HG02610 (cell line): ENCODE measurements around the gene PCDHGC5.

Experiments
- ATAC-seq: cut with Tn5 transposase; IDR thresholded peaks from one replicate; pipeline ENCODE4 v1.9.1; 2021; ENCODE audit warnings: mild to moderate bottlenecking, moderate library complexity; ENCODE audit not compliant: unreplicated experiment

Gene PCDHGC5

DNA sequence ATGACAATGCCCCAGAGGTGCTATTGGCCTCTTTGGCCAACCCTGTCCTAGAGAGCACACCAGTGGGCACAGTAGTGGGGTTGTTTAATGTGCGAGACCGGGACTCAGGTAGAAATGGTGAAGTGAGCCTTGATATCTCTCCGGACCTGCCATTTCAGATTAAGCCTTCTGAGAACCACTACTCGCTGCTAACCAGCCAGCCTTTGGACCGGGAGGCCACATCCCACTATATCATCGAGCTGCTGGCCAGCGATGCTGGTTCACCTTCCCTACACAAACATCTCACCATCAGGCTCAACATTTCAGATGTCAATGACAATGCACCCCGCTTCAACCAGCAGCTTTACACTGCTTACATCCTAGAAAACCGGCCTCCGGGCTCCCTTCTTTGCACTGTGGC lies 1.4 kb downstream of the PCDHGC5 start:
- ATAC-seq = no peak

DNA sequence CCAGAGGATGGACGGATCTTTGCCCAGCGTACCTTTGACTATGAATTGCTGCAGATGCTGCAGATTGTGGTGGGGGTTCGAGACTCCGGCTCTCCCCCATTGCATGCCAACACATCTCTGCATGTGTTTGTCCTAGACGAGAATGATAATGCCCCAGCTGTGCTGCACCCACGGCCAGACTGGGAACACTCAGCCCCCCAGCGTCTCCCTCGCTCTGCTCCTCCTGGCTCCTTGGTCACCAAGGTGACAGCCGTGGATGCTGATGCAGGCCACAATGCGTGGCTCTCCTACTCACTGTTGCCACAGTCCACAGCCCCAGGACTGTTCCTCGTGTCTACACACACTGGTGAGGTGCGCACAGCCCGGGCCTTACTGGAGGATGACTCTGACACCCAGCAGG lies 1.9 kb downstream of the PCDHGC5 start:
- ATAC-seq = no peak

DNA sequence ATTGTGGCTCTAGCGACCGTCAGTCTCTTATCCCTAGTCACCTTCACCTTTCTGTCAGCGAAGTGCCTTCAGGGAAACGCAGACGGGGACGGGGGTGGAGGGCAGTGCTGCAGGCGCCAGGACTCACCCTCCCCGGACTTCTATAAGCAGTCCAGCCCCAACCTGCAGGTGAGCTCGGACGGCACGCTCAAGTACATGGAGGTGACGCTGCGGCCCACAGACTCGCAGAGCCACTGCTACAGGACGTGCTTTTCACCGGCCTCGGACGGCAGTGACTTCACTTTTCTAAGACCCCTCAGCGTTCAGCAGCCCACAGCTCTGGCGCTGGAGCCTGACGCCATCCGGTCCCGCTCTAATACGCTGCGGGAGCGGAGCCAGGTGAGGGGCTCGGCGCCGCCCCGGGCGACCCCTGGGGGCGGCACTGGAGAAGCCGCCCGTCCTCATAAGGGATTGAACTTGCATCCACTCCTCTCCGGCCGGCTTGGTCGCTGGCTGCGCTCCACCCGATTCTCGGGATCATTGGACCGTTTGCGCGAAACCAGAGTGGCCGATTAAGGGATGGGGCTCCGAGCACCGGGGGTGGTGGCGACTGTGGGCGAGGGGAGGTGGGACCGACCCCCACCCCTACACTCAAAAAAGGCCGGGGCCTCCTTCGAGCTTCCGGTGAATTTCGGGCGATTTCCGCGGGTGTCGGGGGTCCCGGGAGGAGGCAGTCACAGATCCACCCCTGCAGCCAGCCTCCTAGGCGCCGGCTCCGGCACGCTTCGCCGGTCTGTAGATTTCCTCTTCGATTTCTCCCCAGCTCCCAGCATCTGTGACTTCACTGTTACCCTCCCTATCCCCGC lies 2.7 kb downstream of the PCDHGC5 start:
- ATAC-seq = no peak

DNA sequence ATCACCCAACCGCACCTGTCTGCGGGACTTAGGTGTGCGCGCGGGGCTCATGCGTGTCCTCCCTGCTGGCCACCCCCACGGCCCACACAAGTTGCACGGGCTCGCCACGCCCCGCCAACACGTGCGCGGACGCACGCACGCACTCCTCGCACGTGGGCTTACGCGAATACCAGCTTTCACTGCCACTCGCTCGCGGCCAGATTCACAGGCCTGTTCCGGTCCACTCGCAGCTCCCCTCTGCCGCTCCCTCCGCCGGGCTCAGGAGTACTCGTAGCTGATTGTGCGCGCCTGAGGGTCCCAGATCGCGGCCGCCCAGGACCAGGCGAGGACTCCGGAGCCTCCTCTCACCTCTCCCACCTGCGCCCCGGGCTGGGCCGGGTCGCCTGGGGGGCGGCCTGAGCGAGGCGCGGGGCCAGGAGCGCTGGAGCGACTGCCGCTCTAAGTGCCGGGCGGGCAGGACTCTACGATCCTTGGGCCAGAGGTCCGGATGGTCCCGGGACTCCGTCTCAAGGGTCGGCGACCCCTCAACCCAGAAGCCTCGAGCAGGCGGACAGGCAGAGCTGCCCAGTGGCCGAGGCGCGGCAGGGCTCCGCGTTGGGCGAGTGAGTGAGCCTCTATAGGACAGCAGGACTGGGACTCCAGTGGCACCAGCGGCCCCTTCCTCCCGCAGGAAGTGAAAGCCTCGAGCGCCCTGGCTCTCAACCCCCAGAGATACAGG lies 3.4 kb downstream of the PCDHGC5 start:
- no peak for ATAC-seq

DNA sequence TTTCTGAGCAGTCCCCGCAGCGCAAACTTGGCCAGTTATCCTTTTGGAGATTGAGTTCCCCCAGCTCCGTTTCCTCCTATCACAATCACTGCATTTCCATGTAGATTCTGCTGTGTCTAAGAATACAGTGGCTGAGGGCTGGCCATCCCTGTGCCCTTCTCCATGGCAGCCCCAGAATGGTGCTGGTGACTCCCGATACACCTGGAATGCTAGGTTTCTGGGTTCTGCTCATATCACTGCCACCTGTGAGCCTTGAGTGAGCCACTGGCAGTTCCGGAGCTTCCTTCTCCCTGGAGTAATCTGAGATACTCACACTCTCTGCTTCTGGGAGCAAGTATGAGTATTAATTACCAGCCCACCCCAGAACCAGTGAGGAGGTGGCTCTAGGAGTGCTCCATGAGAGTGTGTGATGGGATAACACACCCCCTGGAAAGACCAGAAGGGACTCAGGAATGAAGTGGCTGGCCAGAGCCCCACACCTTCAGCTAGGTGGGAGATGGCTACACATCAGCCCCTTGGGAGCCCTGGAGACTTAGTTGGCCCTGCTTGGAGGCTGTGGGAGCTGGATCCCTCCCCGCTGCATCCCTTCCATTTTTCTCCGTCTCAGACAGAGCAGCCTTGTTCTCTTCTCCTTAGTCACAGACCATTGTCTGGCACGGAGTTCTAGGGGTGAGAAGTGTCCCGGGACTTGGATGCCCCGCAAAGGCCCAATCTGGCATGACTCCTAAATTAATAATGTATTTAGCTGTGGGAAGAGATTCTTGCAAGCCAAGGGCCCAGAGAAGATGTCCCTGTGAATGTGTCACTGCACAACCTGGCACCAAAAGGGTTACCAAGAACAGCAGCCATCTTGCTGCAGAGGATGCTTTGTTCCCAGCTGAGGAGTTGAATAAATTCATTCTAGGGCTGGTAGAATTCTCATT lies 4.9 kb downstream of the PCDHGC5 start:
- ATAC-seq = no peak

DNA sequence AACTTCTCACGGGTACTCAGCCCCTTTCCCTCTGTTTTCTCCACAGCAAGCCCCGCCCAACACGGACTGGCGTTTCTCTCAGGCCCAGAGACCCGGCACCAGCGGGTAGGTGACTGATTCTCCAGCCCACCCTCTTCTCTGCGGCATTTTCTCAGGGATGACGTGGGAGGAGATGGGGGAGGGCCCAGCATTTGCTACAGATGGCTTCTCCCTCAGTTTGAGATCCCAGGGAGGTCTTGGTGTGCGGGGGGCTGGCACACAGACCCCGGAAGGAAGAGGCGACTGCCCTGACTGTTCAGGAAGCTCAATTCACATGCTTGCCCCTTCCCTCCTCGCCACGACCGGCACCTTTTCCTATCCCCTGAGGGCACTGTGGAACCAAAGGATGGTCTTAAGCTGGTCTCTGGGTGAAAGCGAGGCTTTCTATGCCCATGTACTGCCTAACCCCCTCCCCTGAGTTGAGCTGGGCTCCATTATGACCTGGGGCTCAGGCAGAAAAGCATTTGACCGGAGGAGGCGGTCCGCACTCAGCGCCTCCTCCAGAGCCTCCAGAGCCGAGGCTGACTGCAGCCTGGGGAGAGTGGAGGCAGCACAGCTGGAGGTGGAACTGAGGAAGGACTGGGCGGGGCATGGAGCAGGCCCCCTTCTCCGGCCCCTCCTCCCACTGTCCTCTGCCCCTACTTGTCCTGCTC lies 6.0 kb downstream of the PCDHGC5 start:
- no peak for ATAC-seq

DNA sequence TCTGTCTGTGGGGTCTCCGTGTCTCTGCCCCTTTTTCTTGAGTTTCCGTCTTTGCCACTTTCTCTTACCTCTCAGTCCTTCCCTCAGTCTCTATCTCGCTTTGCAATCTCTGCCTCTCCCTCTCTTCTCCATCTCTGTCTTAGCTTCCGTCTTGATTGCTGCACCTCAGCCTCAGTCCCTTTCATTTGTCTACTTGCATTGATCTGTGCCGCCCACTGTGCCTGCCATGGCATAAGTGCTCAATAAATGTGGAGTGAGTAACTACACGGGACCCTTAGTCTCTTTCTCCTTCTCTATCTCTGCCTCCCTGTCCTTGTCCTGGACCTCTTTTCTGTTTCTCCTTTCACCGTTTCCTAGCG lies 6.6 kb downstream of the PCDHGC5 start:
- no peak for ATAC-seq

DNA sequence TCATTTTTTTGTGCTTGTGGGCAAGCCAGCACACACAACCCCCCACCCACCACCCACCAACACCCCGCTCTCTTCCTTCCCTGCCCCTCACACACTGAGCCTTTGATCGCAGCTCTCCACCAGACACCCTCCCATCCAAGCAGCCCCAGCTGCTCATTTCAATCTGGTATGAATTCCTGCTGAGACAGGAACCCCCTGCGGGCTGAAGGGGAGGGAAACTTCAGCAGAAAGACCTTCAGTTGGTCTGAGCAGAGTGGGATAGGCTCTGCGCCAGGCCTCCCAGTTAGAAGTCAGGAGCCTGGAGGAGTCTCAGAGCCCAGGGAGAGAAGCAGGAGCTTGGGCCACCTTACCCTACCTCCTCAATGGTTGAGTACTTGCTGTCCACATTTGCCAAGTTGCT lies 7.2 kb downstream of the PCDHGC5 start:
- ATAC-seq = no peak

DNA sequence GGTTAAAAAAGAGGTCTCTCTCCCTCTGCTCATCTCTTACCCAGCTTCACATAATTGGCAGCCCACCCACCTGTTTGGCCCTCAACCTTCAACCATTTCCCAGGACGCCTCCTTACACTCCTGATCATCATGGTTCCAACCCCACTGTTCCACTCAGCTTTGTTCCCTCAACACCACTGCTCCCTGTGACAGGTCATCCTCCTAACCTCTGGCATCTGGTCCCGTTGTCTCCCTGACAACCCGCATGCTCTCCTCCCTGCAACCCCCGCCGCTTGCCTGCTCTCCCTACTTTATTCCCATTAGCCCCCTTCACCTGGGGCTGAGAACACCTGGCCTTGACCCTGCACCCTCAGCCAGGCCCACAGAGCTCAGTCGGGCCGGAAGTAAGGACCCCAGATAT lies 12.9 kb downstream of the PCDHGC5 start:
- ATAC-seq = no peak

DNA sequence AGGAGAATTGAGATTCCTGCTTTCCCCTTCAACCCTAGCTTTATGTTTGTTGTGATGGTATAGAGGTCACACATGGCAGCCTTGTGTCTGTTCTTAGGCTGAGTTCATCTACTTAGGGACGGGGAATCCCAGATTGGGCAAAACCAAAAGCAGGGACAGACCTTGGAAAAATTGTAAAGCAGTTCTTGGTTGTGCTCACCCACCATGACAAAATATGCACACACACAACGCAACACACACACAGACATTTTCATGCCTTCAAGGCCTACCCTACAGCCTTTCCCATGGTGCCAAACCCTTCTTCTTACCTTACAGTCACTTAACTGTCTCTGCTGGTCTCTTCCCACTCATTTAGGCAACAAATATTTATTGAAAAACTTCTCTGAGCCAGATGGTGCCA lies 14.8 kb downstream of the PCDHGC5 start:
- ATAC-seq = peak; percentile 32

DNA sequence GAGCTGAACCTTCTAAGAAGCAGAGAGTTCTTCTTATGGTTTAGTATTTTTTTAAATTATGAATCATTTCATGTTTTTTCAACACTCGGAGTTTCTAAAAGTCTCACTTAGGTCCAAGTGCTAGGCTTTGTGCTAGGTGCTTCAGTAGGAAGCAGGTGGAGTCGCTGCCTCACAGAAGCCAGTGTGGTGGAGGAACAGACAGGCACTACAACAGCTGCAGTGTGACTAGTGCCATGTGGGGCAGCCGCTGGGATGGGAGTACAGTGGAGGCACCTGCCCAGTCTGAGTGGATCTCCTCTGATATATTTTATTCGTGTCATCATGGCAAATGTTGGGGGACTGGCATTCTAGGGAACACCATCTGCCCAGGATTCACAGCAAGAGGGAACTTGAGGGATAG lies 15.3 kb downstream of the PCDHGC5 start:
- no peak for ATAC-seq

DNA sequence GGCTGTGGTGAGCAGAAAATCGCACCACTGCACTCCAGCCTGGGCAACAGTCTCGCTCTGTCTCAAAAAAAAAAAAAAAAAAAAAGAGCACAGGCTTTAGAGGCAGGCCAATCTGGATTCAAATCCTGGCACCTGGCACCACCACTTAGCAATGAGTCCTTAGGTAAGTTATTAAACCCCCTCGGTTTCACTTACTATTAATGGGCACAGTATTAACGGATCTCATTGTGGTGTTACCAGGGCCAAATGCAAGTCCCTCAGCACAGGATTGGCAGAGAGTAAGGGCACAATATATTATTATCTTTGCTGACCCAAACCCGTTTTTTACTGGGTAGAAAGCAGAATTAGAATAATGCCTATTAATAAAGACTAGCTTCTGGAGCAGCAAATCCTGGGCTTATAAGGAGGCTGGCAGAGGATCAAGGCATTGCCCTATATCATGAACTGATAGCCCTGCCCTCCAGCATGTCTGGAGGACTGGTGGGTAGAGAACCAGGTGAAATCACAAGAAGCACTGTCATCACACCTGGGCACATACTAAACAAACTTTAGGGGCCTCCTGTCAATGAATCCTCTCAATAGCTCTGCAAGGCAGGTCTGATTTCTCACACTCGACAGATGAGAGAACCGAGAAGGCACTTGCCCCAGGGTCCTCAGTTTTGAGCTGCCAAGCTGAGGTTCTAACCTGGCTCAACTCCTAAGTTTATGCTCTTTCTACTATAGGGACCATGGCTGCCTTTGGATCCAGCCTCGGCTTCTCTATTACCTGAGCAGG lies 17.7 kb downstream of the PCDHGC5 start:
- no peak for ATAC-seq

DNA sequence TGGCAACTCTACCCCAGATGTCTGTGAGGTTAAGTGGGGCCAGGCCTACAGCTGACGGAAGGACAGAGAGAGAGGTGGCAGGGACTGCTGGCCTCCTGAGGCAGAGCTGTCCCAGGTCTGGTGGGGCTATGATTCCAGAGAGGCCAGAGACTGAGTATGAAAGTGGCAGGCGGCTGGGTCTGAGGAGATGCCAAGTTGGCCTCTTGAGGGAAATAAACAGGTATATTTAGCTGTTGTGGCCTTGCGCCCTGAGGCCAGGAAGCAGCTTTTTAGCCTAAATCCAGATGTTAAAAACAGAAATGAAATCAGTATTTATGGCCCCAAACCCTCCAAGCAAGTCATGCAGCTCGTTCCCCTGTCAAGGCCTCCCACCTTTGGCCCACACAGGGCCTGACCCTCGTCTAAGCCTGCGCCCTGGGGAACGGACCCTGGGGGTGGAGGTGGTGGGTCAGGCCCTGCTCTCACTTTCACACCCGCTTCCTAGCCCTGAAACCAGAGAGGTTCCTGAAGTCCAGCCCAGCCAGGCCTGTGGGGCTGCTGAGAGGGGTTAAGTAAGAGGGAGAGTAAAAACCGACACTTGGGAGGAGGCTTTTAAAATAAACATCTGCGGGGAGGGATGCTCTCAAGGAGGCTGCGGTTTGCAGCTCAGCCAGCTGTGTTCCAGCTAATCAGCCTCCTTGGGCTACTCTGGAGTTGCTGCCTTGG lies 18.7 kb downstream of the PCDHGC5 start:
- ATAC-seq = peak; percentile 30

DNA sequence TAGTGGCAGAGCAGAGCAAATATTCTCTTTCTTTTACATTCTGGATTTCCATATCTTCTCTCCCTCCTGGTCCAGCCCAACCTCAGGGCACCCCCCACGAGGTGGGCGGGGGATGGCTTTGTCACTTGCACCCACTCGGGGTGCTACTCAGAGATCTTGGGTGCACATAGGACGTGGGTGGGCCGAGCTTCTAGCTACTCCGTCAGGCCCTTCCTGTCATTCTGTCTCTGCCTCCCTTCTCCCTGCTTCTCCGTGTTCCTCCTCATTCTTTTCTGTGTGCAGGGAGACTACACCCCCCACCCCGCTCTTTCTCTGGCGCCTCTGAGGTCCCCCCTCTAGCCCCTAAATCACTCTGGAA lies 19.5 kb downstream of the PCDHGC5 start:
- no peak for ATAC-seq

DNA sequence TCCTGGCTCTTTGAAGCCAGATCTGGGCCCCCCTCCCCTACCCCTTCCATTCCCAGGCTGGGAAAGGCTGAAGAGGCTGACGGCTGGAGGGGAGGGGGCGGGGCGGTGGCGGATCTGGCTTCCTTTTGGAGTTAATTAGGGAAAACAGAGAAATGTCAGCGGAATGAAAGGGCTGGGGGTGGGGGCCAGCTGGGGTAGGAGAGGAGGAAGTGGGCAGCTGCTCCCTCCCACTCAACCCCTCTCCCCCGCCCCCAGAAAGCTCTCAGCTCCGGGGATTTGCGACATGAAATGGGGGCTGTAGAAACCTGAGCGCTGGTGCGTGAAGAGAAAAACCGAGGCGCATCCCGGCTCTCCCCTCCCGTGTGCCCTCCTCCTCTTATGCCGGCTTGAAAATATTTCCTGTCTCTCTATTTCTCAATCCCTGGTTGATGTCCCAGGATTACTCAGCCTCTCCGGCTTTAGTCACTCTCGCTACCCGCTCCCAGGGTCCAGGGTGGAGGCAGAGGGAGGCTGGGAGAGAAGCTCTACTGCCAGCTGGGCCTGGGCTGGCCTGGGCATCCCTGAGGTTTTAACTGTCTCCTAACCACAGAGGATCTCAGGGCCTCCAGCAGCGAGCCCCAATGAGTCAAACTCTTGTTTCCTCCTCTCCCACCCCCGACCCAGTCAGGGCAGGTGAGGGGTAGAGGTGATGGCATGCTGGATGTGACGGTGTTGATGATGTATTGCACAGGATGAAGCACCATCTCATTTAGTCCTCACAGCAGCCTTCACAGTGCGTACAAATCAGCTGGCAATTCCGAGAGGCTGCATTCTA lies 20.1 kb downstream of the PCDHGC5 start:
- ATAC-seq = no peak

DNA sequence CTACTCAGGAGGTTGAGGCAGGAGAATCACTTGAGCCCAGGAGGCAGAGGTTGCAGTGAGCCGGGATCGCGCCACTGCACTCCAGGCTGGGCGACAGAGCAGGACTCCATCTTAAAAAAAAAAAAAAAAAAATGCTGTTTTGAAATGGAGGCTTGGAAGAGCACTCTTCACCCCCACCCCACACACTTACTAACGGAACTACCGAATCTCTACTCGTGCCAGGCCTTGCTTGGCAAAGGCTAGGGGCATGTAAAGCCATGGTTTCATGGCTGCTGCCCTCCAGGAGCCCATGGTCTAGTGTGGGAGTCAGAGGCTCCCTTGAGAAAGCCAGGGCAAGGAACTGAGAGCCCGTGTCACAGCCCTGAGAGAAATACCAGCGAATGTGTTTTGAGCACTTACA lies 21.3 kb downstream of the PCDHGC5 start:
- no peak for ATAC-seq

DNA sequence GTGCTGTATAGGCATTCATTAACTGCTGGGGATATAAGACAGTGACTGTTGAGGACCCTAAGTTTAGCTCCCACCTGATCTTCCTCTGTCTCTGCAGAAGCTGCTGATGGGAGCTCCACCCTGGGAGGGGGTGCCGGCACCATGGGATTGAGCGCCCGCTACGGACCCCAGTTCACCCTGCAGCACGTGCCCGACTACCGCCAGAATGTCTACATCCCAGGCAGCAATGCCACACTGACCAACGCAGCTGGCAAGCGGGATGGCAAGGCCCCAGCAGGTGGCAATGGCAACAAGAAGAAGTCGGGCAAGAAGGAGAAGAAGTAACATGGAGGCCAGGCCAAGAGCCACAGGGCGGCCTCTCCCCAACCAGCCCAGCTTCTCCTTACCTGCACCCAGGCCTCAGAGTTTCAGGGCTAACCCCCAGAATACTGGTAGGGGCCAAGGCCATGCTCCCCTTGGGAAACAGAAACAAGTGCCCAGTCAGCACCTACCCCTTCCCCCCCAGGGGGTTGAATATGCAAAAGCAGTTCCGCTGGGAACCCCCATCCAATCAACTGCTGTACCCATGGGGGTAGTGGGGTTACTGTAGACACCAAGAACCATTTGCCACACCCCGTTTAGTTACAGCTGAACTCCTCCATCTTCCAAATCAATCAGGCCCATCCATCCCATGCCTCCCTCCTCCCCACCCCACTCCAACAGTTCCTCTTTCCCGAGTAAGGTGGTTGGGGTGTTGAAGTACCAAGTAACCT lies 22.1 kb downstream of the PCDHGC5 start:
- ATAC-seq = no peak

DNA sequence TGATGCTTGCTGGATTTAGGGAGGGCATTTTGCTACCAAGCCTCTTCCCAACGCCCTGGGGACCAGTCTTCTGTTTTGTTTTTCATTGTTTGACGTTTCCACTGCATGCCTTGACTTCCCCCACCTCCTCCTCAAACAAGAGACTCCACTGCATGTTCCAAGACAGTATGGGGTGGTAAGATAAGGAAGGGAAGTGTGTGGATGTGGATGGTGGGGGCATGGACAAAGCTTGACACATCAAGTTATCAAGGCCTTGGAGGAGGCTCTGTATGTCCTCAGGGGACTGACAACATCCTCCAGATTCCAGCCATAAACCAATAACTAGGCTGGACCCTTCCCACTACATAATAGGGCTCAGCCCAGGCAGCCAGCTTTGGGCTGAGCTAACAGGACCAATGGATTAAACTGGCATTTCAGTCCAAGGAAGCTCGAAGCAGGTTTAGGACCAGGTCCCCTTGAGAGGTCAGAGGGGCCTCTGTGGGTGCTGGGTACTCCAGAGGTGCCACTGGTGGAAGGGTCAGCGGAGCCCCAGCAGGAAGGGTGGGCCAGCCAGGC lies 23.0 kb downstream of the PCDHGC5 start:
- ATAC-seq = no peak
